Measurements from ENCODE around the gene INPP5J.
"Not testable (repeated sequence)": the region's sequence is repeated elsewhere in the genome, so short reads cannot be mapped to it uniquely, and the experiment has no call there.

The INPP5J gene

GRCh38 chr22:31161386-31161785 is 38.6 kb downstream of the INPP5J start:
- no peaks in the 10 kb centered on the region for H3K9me3 ChIP-seq (ENCODE audit: low read length)
- H3K36me3 ChIP-seq (ENCODE audit: insufficient read depth, low read length), result no peaks in the 10 kb centered on the region
- H3K4me1 ChIP-seq (ENCODE audit: insufficient read depth, low read length), result peaks cover 19% of the 10 kb centered on the region
- H3K27ac ChIP-seq (ENCODE audit: low read depth, low read length), result no peak overlapping the region
- peak overlapping the region; percentile 88 for H3K9ac ChIP-seq (ENCODE audit: low read length)
- H3K4me3 ChIP-seq (ENCODE audit: low read depth in 1 of 2, low read length in 2 of 2), result peak overlapping the region in 1 of 2 donors; percentile 74
- H3K27me3 ChIP-seq (ENCODE audit: control insufficient read depth in 1 of 2, insufficient read depth in 2 of 2, low read length in 2 of 2), result no peaks in the 10 kb centered on the region

GRCh38 chr22:31162015-31162765 is 39.4 kb downstream of the INPP5J start:
- H3K36me3 ChIP-seq (ENCODE audit: insufficient read depth, low read length), result no peaks in the 10 kb centered on the region
- H3K4me1 ChIP-seq (ENCODE audit: insufficient read depth, low read length), result peaks cover 19% of the 10 kb centered on the region
- H3K9ac ChIP-seq (ENCODE audit: low read length), result no peak overlapping the region
- H3K9me3 ChIP-seq (ENCODE audit: low read length), result no peaks in the 10 kb centered on the region
- H3K27me3 ChIP-seq (ENCODE audit: control insufficient read depth in 1 of 2, insufficient read depth in 2 of 2, low read length in 2 of 2), result no peaks in the 10 kb centered on the region
- H3K4me3 ChIP-seq (ENCODE audit: low read depth in 1 of 2, low read length in 2 of 2), result no peak overlapping the region
- H3K27ac ChIP-seq (ENCODE audit: low read depth, low read length), result no peak overlapping the region

DNA sequence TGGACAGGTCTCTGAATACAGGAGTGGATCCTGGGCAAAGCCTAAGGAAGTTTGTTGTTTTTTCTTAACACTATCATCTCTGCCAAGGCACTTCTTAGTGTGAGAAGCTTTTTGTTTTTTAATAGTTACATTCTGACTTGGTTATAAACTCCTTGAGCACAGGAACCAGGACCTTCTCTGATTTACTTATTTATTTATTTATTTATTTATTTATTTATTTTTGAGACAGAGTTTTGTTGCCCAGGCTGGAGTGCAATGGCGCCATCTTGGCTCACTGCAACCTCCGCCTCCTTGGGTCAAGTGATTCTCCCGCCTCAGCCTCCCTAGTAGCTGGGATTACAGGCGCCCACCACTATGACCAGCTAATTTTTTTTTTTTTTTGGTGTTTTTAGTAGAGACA is 48.2 kb downstream of the INPP5J start:
- no peak overlapping the region for H3K4me3 ChIP-seq (ENCODE audit: low read depth in 1 of 2, low read length in 2 of 2)
- peaks cover 29% of the 10 kb centered on the region for H3K4me1 ChIP-seq (ENCODE audit: insufficient read depth, low read length)
- no peak overlapping the region for H3K9ac ChIP-seq (ENCODE audit: low read length)
- no peak overlapping the region for H3K27ac ChIP-seq (ENCODE audit: low read depth, low read length)
- no peaks in the 10 kb centered on the region for H3K27me3 ChIP-seq (ENCODE audit: control insufficient read depth in 1 of 2, insufficient read depth in 2 of 2, low read length in 2 of 2)
- no peaks in the 10 kb centered on the region for H3K9me3 ChIP-seq (ENCODE audit: low read length)
- H3K36me3 ChIP-seq (ENCODE audit: insufficient read depth, low read length), result peaks cover 3% of the 10 kb centered on the region

DNA sequence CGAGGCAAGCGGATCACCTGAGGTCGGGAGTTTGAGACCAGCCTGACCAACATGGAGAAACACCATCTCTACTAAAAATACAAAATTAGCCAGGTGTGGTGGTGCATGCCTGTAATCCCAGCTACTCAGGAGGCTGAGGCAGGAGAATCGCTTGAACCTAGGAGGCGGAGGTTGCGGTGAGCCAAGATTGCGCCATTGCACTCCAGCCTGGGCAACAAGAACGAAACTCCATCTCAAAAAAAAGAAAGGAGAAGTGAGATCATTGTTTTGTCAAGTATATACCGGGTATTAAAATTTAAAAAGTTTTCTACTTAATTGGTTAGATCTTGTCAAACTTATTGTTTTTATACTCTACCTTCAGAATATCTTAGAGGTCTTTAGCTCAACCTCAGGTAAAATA is 49.0 kb downstream of the INPP5J start:
- peaks cover 29% of the 10 kb centered on the region for H3K4me1 ChIP-seq (ENCODE audit: insufficient read depth, low read length)
- H3K36me3 ChIP-seq (ENCODE audit: insufficient read depth, low read length); H3K9ac ChIP-seq (ENCODE audit: low read length): not testable (repeated sequence)

GRCh38 chr22:31173386-31174145 is 50.8 kb downstream of the INPP5J start:
- Histone ChIP-seq H3K4me1 (ENCODE audit: insufficient read depth, low read length) (peaks cover 29% of the 10 kb centered on the region), H3K27ac (ENCODE audit: low read depth, low read length) (no peak overlapping the region), H3K9ac (ENCODE audit: low read length) (no peak overlapping the region)

More for the DNA sequence above, 49.0 kb downstream of the INPP5J start:
- not testable (repeated sequence) for H3K27me3 ChIP-seq (ENCODE audit: control insufficient read depth in 1 of 2, insufficient read depth in 2 of 2, low read length in 2 of 2); H3K9me3 ChIP-seq (ENCODE audit: low read length); H3K27ac ChIP-seq (ENCODE audit: low read depth, low read length); H3K4me3 ChIP-seq (ENCODE audit: low read depth in 1 of 2, low read length in 2 of 2)

DNA sequence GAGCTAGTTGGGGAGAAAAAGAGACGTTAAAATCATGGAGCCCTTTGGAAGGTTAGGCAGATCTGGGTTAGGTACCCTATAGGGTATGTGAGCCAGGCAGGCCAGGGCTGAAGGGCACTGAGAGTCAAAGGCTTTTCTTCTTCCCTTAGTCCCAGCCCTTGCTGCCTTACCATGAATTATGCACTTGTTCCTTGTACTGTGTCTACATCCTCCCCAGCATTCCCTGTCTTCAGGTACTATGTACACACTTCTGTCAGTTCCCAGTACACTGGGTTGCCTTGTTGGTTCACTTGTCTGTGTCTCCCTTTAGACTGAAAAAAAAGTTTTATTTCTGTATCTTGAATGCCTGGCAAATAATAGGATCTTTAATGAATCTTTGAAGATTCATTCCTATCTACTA is 54.2 kb downstream of the INPP5J start:
- H3K9me3 ChIP-seq (ENCODE audit: low read length), result no peaks in the 10 kb centered on the region
- no peak overlapping the region for H3K27ac ChIP-seq (ENCODE audit: low read depth, low read length)
- peaks cover 21% of the 10 kb centered on the region for H3K4me1 ChIP-seq (ENCODE audit: insufficient read depth, low read length)

More at GRCh38 chr22:31173386-31174145, 50.8 kb downstream of the INPP5J start:
- H3K36me3 ChIP-seq (ENCODE audit: insufficient read depth, low read length), result peaks cover 3% of the 10 kb centered on the region
- no peak overlapping the region for H3K4me3 ChIP-seq (ENCODE audit: low read depth in 1 of 2, low read length in 2 of 2)
- no peaks in the 10 kb centered on the region for H3K27me3 ChIP-seq (ENCODE audit: control insufficient read depth in 1 of 2, insufficient read depth in 2 of 2, low read length in 2 of 2)
- H3K9me3 ChIP-seq (ENCODE audit: low read length), result no peaks in the 10 kb centered on the region

DNA sequence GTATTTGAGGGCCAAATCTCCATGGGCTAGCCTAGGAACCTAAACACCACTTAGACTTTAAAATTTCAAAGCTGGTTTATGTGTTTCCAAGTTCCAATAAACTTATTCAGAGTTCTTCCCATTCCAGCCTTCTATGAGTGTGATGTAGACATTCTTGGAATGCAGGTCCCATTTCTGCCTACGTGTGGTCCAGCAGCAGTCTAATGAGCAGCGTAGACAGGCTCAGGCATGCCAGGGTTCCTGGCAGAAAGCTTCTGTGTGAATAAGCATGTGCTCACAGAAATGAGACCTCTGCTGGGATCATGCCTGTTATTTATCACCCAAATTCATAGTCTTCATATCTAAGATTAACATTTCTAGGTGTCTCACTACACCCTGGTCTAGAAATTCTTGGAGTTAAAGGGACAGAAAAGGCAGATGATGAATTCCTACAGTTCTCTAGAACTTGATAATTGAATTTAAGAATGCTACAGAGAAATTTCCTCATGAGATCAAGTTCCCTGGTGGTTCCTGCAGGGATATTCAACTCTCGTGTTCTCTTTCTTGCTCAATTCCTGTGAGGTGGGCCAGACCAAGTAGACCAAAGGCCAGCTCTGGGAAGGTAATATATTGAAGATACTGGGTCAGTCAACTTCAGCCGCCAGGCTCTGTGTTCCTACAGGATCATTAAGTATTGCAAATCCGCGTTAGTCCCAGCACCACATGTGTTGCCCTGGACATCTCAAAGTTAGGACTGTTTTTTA is 54.8 kb downstream of the INPP5J start:
- H3K27me3 ChIP-seq (ENCODE audit: control insufficient read depth in 1 of 2, insufficient read depth in 2 of 2, low read length in 2 of 2), result no peaks in the 10 kb centered on the region
- peaks cover 19% of the 10 kb centered on the region for H3K4me1 ChIP-seq (ENCODE audit: insufficient read depth, low read length)
- H3K27ac ChIP-seq (ENCODE audit: low read depth, low read length), result no peak overlapping the region

More for the DNA sequence above, 54.2 kb downstream of the INPP5J start:
- H3K9ac ChIP-seq (ENCODE audit: low read length), result no peak overlapping the region
- H3K27me3 ChIP-seq (ENCODE audit: control insufficient read depth in 1 of 2, insufficient read depth in 2 of 2, low read length in 2 of 2), result no peaks in the 10 kb centered on the region
- H3K36me3 ChIP-seq (ENCODE audit: insufficient read depth, low read length), result no peaks in the 10 kb centered on the region
- no peak overlapping the region for H3K4me3 ChIP-seq (ENCODE audit: low read depth in 1 of 2, low read length in 2 of 2)

DNA sequence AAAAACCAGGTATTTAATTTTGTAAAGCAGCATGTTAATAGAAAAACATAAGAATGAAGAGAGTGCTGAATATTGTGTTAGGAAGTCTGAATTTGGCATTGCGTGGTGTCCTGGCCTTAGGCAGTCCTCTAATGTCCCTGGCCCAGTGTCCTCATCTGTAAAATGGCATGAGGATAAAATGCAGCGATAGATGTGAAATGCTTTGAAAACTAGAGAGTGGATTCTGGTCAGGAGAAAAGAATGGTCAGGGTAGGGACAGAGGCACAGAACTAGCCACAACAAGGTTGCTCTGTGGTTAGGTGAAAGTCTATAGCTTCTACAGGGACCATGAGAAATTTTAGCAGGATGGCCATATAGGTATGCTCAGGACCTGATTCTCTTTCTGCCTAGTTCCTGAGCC is 56.1 kb downstream of the INPP5J start:
- Histone ChIP-seq H3K36me3 (ENCODE audit: insufficient read depth, low read length) (no peaks in the 10 kb centered on the region), H3K27me3 (ENCODE audit: control insufficient read depth in 1 of 2, insufficient read depth in 2 of 2, low read length in 2 of 2) (no peaks in the 10 kb centered on the region), H3K9me3 (ENCODE audit: low read length) (no peaks in the 10 kb centered on the region), H3K27ac (ENCODE audit: low read depth, low read length) (no peak overlapping the region), H3K4me3 (ENCODE audit: low read depth in 1 of 2, low read length in 2 of 2) (no peak overlapping the region), H3K9ac (ENCODE audit: low read length) (no peak overlapping the region), H3K4me1 (ENCODE audit: insufficient read depth, low read length) (peaks cover 8% of the 10 kb centered on the region)

More for the DNA sequence above, 54.8 kb downstream of the INPP5J start:
- Histone ChIP-seq H3K4me3 (ENCODE audit: low read depth in 1 of 2, low read length in 2 of 2) (no peak overlapping the region), H3K36me3 (ENCODE audit: insufficient read depth, low read length) (no peaks in the 10 kb centered on the region), H3K9me3 (ENCODE audit: low read length) (no peaks in the 10 kb centered on the region), H3K9ac (ENCODE audit: low read length) (no peak overlapping the region)

- peaks cover 6% of the 10 kb centered on the region for H3K4me1 ChIP-seq (ENCODE audit: insufficient read depth, low read length)
- no peaks in the 10 kb centered on the region for H3K9me3 ChIP-seq (ENCODE audit: low read length)
- no peak overlapping the region for H3K9ac ChIP-seq (ENCODE audit: low read length)
- H3K27me3 ChIP-seq (ENCODE audit: control insufficient read depth in 1 of 2, insufficient read depth in 2 of 2, low read length in 2 of 2), result no peaks in the 10 kb centered on the region
- H3K4me3 ChIP-seq (ENCODE audit: low read depth in 1 of 2, low read length in 2 of 2), result no peak overlapping the region
- no peaks in the 10 kb centered on the region for H3K36me3 ChIP-seq (ENCODE audit: insufficient read depth, low read length)
- H3K27ac ChIP-seq (ENCODE audit: low read depth, low read length), result no peak overlapping the region
Measured at GRCh38 chr22:31179345-31179744, 56.6 kb downstream of the INPP5J start.

DNA sequence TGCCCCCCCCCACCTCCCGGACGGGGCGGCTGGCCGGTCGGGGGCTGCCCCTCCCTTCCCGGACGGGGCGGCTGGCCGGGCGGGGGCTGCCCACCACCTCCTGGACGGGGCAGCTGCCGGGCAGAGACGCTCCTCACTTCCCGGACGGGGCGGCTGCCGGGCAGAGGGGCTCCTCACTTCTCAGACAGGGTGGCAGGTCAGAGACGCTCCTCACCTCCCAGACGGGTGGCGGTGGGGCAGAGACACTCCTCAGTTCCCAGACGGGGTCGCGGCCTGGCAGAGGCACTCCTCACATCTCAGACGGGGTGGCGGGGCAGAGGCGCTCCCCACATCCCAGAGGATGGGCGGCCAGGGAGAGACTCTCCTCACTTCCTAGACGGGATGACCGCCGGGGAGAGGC is 61.2 kb downstream of the INPP5J start:
- no peak overlapping the region for H3K4me3 ChIP-seq (ENCODE audit: low read depth in 1 of 2, low read length in 2 of 2)

More for the DNA sequence above, 61.2 kb downstream of the INPP5J start:
- Histone ChIP-seq H3K9me3 (ENCODE audit: low read length) (no peaks in the 10 kb centered on the region), H3K27me3 (ENCODE audit: control insufficient read depth in 1 of 2, insufficient read depth in 2 of 2, low read length in 2 of 2) (no peaks in the 10 kb centered on the region), H3K27ac (ENCODE audit: low read depth, low read length) (no peak overlapping the region), H3K9ac (ENCODE audit: low read length) (no peak overlapping the region), H3K36me3 (ENCODE audit: insufficient read depth, low read length) (peaks cover 4% of the 10 kb centered on the region), H3K4me1 (ENCODE audit: insufficient read depth, low read length) (no peaks in the 10 kb centered on the region)
